ENCODE measurements around the gene KMT2B. TPM values are rescaled to one million over a fixed set of nuclear protein-coding genes. Genes with fewer than 3 reads are reported as not detected.

The KMT2B gene
- total and polyA plus RNA-seq, 2 of the 8 experiments (the other 6 are each of a cell fraction or from before 2014, with no cell fraction given): 26.7 to 38.6 TPM

DNA sequence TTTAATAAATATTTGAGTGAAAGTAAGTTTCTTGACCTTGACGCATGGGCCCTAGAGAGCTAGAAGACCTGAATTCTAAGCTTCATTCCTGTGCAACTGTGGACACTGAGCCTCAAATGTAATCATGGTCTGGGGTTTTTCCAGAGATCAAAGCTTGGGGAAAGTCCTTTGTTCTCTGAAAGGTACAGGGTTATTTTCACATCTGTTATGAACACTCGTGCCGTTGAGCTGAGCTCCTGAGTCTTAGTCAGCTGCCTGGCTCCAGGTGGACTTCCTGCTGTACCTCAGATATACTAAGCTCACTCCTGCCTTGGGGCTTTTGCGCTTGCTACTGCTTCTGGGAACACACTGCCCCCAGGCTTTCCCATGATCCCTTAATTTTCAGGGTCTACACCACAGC is 21.0 kb upstream of the KMT2B start:
- TF ChIP-seq JUND (IDR thresholded peaks at IDR 0.05; ENCODE audit: low read length): no peak
- TF ChIP-seq POU5F1 (IDR thresholded peaks at IDR 0.05; ENCODE audit: low read depth, low read length): no peak
- no peak for TF ChIP-seq BRCA1 (IDR thresholded peaks at IDR 0.05; ENCODE audit: low read depth, low read length)
- no peak for TF ChIP-seq SP1 (IDR thresholded peaks at IDR 0.05; ENCODE audit: low read depth, low read length)
- no peak for TF ChIP-seq TAF1 (IDR thresholded peaks at IDR 0.05; ENCODE audit: low read depth, low read length)
- TF ChIP-seq SP2 (IDR thresholded peaks at IDR 0.05; ENCODE audit: low read length): no peak
- TF ChIP-seq CHD1 (IDR thresholded peaks at IDR 0.05; ENCODE audit: low read depth, low read length): no peak
- TF ChIP-seq, protein P1, sequence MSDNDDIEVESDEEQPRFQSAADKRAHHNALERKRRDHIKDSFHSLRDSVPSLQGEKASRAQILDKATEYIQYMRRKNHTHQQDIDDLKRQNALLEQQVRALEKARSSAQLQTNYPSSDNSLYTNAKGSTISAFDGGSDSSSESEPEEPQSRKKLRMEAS (IDR thresholded peaks at IDR 0.05): no peak
- no peak for TF ChIP-seq TAF7 (optimal IDR thresholded peaks at IDR 0.05; ENCODE audit: borderline replicate concordance, low read depth, low read length)
- no peak for TF ChIP-seq KDM1A (IDR thresholded peaks at IDR 0.05; ENCODE audit: borderline replicate concordance, low read length)
- TF ChIP-seq, protein P2, sequence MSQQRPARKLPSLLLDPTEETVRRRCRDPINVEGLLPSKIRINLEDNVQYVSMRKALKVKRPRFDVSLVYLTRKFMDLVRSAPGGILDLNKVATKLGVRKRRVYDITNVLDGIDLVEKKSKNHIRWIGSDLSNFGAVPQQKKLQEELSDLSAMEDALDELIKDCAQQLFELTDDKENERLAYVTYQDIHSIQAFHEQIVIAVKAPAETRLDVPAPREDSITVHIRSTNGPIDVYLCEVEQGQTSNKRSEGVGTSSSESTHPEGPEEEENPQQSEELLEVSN (IDR thresholded peaks at IDR 0.05): no peak
- TF ChIP-seq RAD21 (IDR thresholded peaks at IDR 0.05 in 1 of 2, conservative IDR thresholded peaks at IDR 0.05 in 1 of 2; ENCODE audit: low read depth in 2 of 2, low read length in 2 of 2): no peak
- POLR2A ChIA-PET (ENCODE audit: partially characterized antibody): interaction anchor here (1.2 to 2.6 kb wide), 3 partner anchors 17 to 186 kb away, joined by 3 to 11 read pairs (median 4); no protein-coding TSS in a partner anchor

More for the DNA sequence above, 21.0 kb upstream of the KMT2B start:
- H3K9ac ChIP-seq (replicated peaks in 1 of 4; ENCODE audit: extremely low read depth in 1 of 4, low read depth in 3 of 4, low read length in 3 of 4): no peak overlapping the region
- DNase-seq (ENCODE audit: low read depth in 1 of 2, low spot score in 2 of 2): no peak
- no peak overlapping the region for H4K5ac ChIP-seq (ENCODE audit: insufficient read length, low read depth, low read length)
- H2BK15ac ChIP-seq (ENCODE audit: low read length): no peak overlapping the region; the same call in 1 of the 2 replicates
- H3K4me1 ChIP-seq (replicated peaks in 1 of 4; ENCODE audit: control insufficient read depth in 3 of 4, insufficient read depth in 4 of 4, low read length in 3 of 4): no peaks in the 10 kb centered on the region
- no peak overlapping the region for H2AFZ ChIP-seq (ENCODE audit: low read length)
- no peak overlapping the region for H2BK20ac ChIP-seq (ENCODE audit: low read length)
- H3K14ac ChIP-seq (ENCODE audit: insufficient read length): no peak overlapping the region
- no peaks in the 10 kb centered on the region for H3K27me3 ChIP-seq (replicated peaks in 1 of 4; ENCODE audit: control insufficient read depth in 3 of 4, extremely low read depth in 1 of 4, insufficient read depth in 3 of 4, low read length in 3 of 4)
- no peaks in the 10 kb centered on the region for H3K79me1 ChIP-seq (ENCODE audit: low read depth, low read length)
- H3K36me3 ChIP-seq (ENCODE audit: control insufficient read depth in 2 of 4, insufficient read depth in 4 of 4, low read length in 3 of 4): no peaks in the 10 kb centered on the region
- H2BK120ac ChIP-seq (replicated peaks; ENCODE audit: low read depth, low read length): no peak overlapping the region
- H3K23ac ChIP-seq (ENCODE audit: insufficient read length): no peak overlapping the region
- H3K4ac ChIP-seq (replicated peaks; ENCODE audit: insufficient read length, low read depth, low read length): no peak overlapping the region
- no peak overlapping the region for H2AK5ac ChIP-seq (ENCODE audit: low read depth, low read length)
- H3K9me3 ChIP-seq (ENCODE audit: insufficient read depth in 2 of 2, low read depth in 1 of 2, low read length in 1 of 2): no peaks in the 10 kb centered on the region
- no peaks in the 10 kb centered on the region for H3K23me2 ChIP-seq (ENCODE audit: low read depth, low read length)
- no peak overlapping the region for H3K27ac ChIP-seq (ENCODE audit: low read depth, low read length)
- FAIRE-seq: no peak
- no peak overlapping the region for H3K4me3 ChIP-seq (ENCODE audit: extremely low read depth in 1 of 4, insufficient read depth in 2 of 4, low read depth in 3 of 4, low read length in 4 of 4)
- H4K91ac ChIP-seq (replicated peaks; ENCODE audit: insufficient read length, low read length): no peak overlapping the region
- CTCF ChIA-PET (ENCODE audit: partially characterized antibody): interaction anchor here (0.7 to 7.6 kb wide), 8 partner anchors 16 to 208 kb away, joined by 3 to 105 read pairs (median 4); no protein-coding TSS in a partner anchor
- WGBS, 2 experiments (ENCODE audit: extremely low coverage in 1 of 2, insufficient coverage in 1 of 2, insufficient read length in 1 of 2, insufficient replicate concordance in 2 of 2, low coverage in 1 of 2, low lambda C conversion rate in 2 of 2, missing lambda C conversion rate in 1 of 2): 88% methylated on average over 4 of the region's 4 CpGs; no CpG with 5 or more reads in 1 of the 2 experiments
- no peak overlapping the region for H2BK12ac ChIP-seq (ENCODE audit: low read depth, low read length)
- no peaks in the 10 kb centered on the region for H4K20me1 ChIP-seq (replicated peaks in 1 of 2; ENCODE audit: control insufficient read depth in 1 of 2, insufficient read depth in 2 of 2, low read length in 2 of 2)
- no peak overlapping the region for H3K56ac ChIP-seq (replicated peaks; ENCODE audit: insufficient read length, low read depth, low read length)
- no peak overlapping the region for H2BK5ac ChIP-seq (ENCODE audit: low read depth, low read length)
- H3K4me2 ChIP-seq (ENCODE audit: insufficient read depth in 1 of 2, low read depth in 2 of 2, low read length in 2 of 2): no peak overlapping the region
- H3K79me2 ChIP-seq (ENCODE audit: control insufficient read depth in 1 of 2, insufficient read depth in 2 of 2, low read length in 2 of 2): no peaks in the 10 kb centered on the region
- no peak overlapping the region for H4K8ac ChIP-seq (ENCODE audit: extremely low read depth, insufficient read depth, low read length)
- no peak overlapping the region for H3K18ac ChIP-seq (ENCODE audit: extremely low read depth, low read length)

All from H1 (cell line).